Calu3 (cell line): Measurements from ENCODE around the gene PODXL2. TPM values are rescaled to one million over a fixed set of nuclear protein-coding genes. Genes with fewer than 3 reads are reported as not detected.

Experiments
- BruUV-seq: library from RNA; stranded (reverse); fragments of 400-500 nt; replicated peaks from 2 replicates; lab custom pipeline; 2021; lab: Mats Ljungman, UMichigan
- CTCF ChIA-PET: fragments of 300-600 bp; sonication (Branson Sonifier 250); formaldehyde crosslinking; loops from one replicate; lab custom pipeline; 2022; ENCODE audit warnings: antibody characterized with exemption; lab: Charles Lee
- DNase-seq: peaks from one replicate; pipeline ENCODE4 v3.0.0; 2022
- H3K27ac Mint-ChIP-seq: one replicate; pipeline ENCODE4 v1.8.0; 2022; ENCODE audit warnings: mixed read lengths; ENCODE audit not compliant: unreplicated experiment
- H3K27me3 Mint-ChIP-seq: one replicate; pipeline ENCODE4 v1.8.0; 2022; ENCODE audit warnings: mixed read lengths; ENCODE audit not compliant: unreplicated experiment
- H3K36me3 Mint-ChIP-seq: one replicate; pipeline ENCODE4 v1.8.0; 2022; ENCODE audit warnings: mild to moderate bottlenecking, moderate library complexity, mixed read lengths; ENCODE audit not compliant: insufficient read depth, unreplicated experiment
- H3K4me1 Mint-ChIP-seq: one replicate; pipeline ENCODE4 v1.8.0; 2022; ENCODE audit warnings: mild to moderate bottlenecking, low read depth, mixed read lengths; ENCODE audit not compliant: unreplicated experiment
- H3K4me3 Mint-ChIP-seq: one replicate; pipeline ENCODE4 v1.8.0; 2022; ENCODE audit warnings: mild to moderate bottlenecking, low read depth, moderate library complexity, mixed read lengths; ENCODE audit not compliant: unreplicated experiment
- H3K9me3 Mint-ChIP-seq: one replicate; pipeline ENCODE4 v1.8.0; 2022; ENCODE audit warnings: low read depth, mixed read lengths; ENCODE audit not compliant: unreplicated experiment
- CTCF ChIP-seq: fragments of 200-600 bp; IDR thresholded peaks from one replicate; pipeline ENCODE4 v1.8.0; 2022; ENCODE audit warnings: antibody characterized with exemption; ENCODE audit not compliant: unreplicated experiment
- intact Hi-C: fragments of 100-400 bp; cut with micrococcal nuclease; formaldehyde crosslinking; loops from one replicate; pipeline ENCODE4 v1.10.0; 2022; ENCODE audit not compliant: unreplicated experiment
- total RNA-seq: library from RNA; stranded (reverse); gene quantifications from 2 replicates; pipeline ENCODE4 v1.2.3, GENCODE V29; 2022

PODXL2 gene
- total RNA-seq, 1 experiment from 2014 or later, result 36.1 TPM

- CTCF ChIA-PET, result no interaction called here
- no peak for TF ChIP-seq CTCF
- H3K4me1 Mint-ChIP-seq, result no peaks in the 10 kb centered on the region
- no peak for DNase-seq
- no peaks in the 10 kb centered on the region for H3K36me3 Mint-ChIP-seq
- H3K27ac Mint-ChIP-seq, result no peak overlapping the region
- no peaks in the 10 kb centered on the region for H3K27me3 Mint-ChIP-seq
- H3K4me3 Mint-ChIP-seq, result no peak overlapping the region
- intact Hi-C loops, result no loop called here
- no TSS peak for BruUV-seq
- no peaks in the 10 kb centered on the region for H3K9me3 Mint-ChIP-seq
These were observed 10.4 kb downstream of the PODXL2 start for GRCh38 chr3:127639173-127640041.

GRCh38 chr3:127640042-127640355, 11.0 kb downstream of the PODXL2 start:
- CTCF ChIA-PET, result no interaction called here
- no peak for DNase-seq
- no TSS peak for BruUV-seq
- no peaks in the 10 kb centered on the region for H3K4me1 Mint-ChIP-seq
- no peaks in the 10 kb centered on the region for H3K27me3 Mint-ChIP-seq
- no peak overlapping the region for H3K27ac Mint-ChIP-seq
- H3K36me3 Mint-ChIP-seq, result no peaks in the 10 kb centered on the region
- intact Hi-C loops, result no loop called here
- H3K9me3 Mint-ChIP-seq, result no peaks in the 10 kb centered on the region
- no peak for TF ChIP-seq CTCF
- no peak overlapping the region for H3K4me3 Mint-ChIP-seq

DNA sequence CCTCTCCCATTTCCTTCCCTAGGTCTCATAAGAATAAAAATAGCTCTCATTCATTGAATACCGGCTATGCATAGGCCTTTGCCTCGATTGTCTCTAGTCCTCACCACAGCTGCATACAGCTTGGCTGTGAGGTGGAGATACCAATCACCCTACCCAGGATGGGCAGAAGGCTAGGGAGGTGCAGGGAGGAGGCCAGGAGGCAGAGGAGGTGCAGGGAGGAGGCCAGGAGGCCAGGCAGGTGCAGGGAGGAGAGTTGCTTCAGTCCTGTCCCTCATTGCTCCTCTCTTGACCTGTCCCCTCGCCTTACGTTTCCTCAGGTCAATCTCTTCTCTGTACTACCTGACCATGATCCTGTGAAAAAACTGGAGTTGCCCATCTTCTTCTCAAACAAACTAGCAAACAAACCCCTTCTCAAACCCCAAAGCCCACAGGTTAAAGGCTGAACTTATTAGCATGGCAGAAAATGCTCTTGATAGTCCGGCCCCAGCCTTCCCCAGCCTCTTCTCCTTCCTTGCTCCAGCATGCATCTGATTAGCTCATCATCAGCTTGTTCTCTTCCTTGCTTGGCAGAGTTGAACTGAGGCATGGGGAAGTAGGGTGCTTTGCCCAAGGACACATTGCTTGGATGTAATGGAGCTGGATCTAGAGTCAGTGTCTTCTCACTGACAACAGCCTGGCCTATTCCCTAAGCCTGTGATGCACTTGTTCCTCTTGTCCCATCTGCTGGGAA, 15.8 kb downstream of the PODXL2 start:
- CTCF ChIA-PET, result interaction anchor here (0.5 to 1.3 kb wide), 3 partner anchors 10 to 372 kb away, joined by 3 read pairs; no protein-coding TSS in a partner anchor
- TF ChIP-seq CTCF, result no peak

DNA sequence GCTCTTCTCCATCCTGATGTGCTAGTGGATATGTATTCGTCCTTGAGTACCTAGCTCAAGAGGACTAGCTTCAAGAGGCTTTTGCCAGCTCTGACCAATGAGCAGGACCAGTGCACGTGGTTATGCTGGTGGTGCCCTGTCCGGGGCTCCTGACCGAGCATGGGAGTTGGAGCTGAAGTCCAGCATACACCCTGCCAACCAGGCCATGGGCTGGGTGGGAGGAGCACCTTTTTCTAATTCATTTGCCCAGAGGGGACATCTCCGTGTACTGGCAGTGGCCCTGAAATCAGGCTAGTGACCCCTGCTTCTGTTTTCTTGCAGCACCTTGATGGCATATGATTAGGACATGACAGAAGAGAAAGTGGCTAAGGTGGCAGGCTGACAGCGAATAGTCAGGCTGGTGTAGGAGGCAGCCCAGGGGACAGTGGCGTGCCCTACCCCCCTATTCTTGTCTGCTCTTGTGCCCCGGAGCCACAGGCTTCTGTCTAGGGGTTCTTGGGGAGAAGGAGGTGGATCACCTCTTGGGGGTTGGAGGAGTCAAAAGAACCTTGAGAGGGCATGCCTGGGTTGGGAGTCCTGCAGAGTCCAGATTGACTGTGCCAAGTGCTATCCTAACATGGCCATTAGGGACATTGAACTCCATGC, 16.5 kb downstream of the PODXL2 start:
- intact Hi-C loops, result no loop called here
- BruUV-seq, result no TSS peak
- H3K36me3 Mint-ChIP-seq, result no peaks in the 10 kb centered on the region
- H3K4me1 Mint-ChIP-seq, result no peaks in the 10 kb centered on the region
- no peak overlapping the region for H3K27ac Mint-ChIP-seq
- DNase-seq, result no peak
- no peak overlapping the region for H3K4me3 Mint-ChIP-seq
- TF ChIP-seq CTCF, result no peak
- no peaks in the 10 kb centered on the region for H3K27me3 Mint-ChIP-seq
- CTCF ChIA-PET, result no interaction called here
- no peaks in the 10 kb centered on the region for H3K9me3 Mint-ChIP-seq

More for the DNA sequence above, 15.8 kb downstream of the PODXL2 start:
- H3K27ac Mint-ChIP-seq, result no peak overlapping the region
- no peaks in the 10 kb centered on the region for H3K9me3 Mint-ChIP-seq
- intact Hi-C loops, result no loop called here
- H3K36me3 Mint-ChIP-seq, result no peaks in the 10 kb centered on the region
- DNase-seq, result no peak
- no peaks in the 10 kb centered on the region for H3K4me1 Mint-ChIP-seq
- no peak overlapping the region for H3K4me3 Mint-ChIP-seq
- H3K27me3 Mint-ChIP-seq, result no peaks in the 10 kb centered on the region
- no TSS peak for BruUV-seq
